ENCODE data around the gene TRIM63. TPM values are rescaled to one million over a fixed set of nuclear protein-coding genes. Genes with fewer than 3 reads are reported as not detected.

TRIM63 gene
- total and polyA plus RNA-seq, 9 of the 15 experiments (the other 6 are each of a cell fraction or from before 2014, with no cell fraction given) = 0.08 to 0.57 (median 0.36) TPM

GRCh38 chr1:26016258-26016952 lies 51.0 kb downstream of the TRIM63 start:
- CTCF ChIA-PET (ENCODE audit: low intra/inter-chr PET ratio) = no interaction called here
- Histone ChIP-seq H3K9ac (ENCODE audit: insufficient read depth in 1 of 2, low read depth in 2 of 2, low read length in 2 of 2) (peak overlapping the region in 1 of 2 experiments; percentile 50; a peak in 2 of 4 replicates), H4K20me1 (replicated peaks; ENCODE audit: control insufficient read depth, insufficient read depth, low read length) (no peaks in the 10 kb centered on the region), H2AFZ (ENCODE audit: low read depth, low read length) (peak overlapping the region; percentile 7; the same call in 1 of the 2 replicates), H3K9me3 (replicated peaks; ENCODE audit: control insufficient read depth, insufficient read depth, low read depth, low read length) (no peaks in the 10 kb centered on the region), H3K9me1 (ENCODE audit: control insufficient read depth, insufficient read depth, low read length) (no peaks in the 10 kb centered on the region), H3K4me2 (ENCODE audit: insufficient read depth, low read length) (no peak overlapping the region; the same call in 1 of the 2 replicates), H3K4me3 (no peak overlapping the region), H3K36me3 (ENCODE audit: control insufficient read depth, insufficient read depth, low read length) (no peaks in the 10 kb centered on the region), H3K27ac (ENCODE audit: extremely low read depth, low read depth, low read length) (no peak overlapping the region), H3K79me2 (ENCODE audit: control insufficient read depth, insufficient read depth, low read length) (no peaks in the 10 kb centered on the region), H3K27me3 (ENCODE audit: control insufficient read depth in 2 of 2, insufficient read depth in 2 of 2, low read length in 2 of 2) (no peaks in the 10 kb centered on the region), H3K4me1 (replicated peaks in 1 of 2; ENCODE audit: control insufficient read depth in 2 of 2, insufficient read depth in 2 of 2, low read length in 2 of 2) (peaks cover 15 to 17% of the 10 kb centered on the region in 2 experiments)
- FAIRE-seq (no peak), DNase-seq (ENCODE audit: extremely low read depth in 1 of 4, low spot score in 3 of 4) (no peak), ATAC-seq (no peak)
- TF ChIP-seq CBX8 (IDR thresholded peaks at IDR 0.05; ENCODE audit: borderline replicate concordance, extremely low read depth, low read depth, low read length, poor library complexity, severe bottlenecking) (no peak), ZBTB33 (CRISPR knock-in tag; IDR thresholded peaks at IDR 0.05) (0 out of 2 replicates have a peak, but pooled peaks have one; percentile 13)
- BruUV-seq (replicated peaks) = no TSS peak
- intact Hi-C loops (cut with micrococcal nuclease) (no loop called here), in situ Hi-C loops (cut with MboI) (no loop called here)
- POLR2A ChIA-PET = interaction anchor here (0.6 to 1.4 kb wide), 3 partner anchors 11 to 121 kb away, joined by 3 to 6 read pairs (median 3); no protein-coding TSS in a partner anchor
- WGBS (ENCODE audit: insufficient coverage, low coverage, missing lambda C conversion rate) = 66% methylated on average over 10 of the region's 10 CpGs
